K562 (cell line): Measurements from ENCODE around the gene STT3B.

ENCODE experiments used
- ATF4 ChIP-seq: fragments of 450-650 bp; formaldehyde crosslinking; IDR thresholded peaks from 2 replicates; pipeline ENCODE4 v1.4.0; 2022; ENCODE audit warnings: mild to moderate bottlenecking, moderate library complexity
- GATA2 ChIP-seq: sonication (generic); formaldehyde crosslinking; IDR thresholded peaks from 2 replicates; pipeline ENCODE4 v1.4.0; 2020; ENCODE audit warnings: mild to moderate bottlenecking, missing genetic modification reagents
- NRF1 ChIP-seq, 2 experiments: fragments of 450-650 bp; IDR thresholded peaks in 1 of 2; conservative IDR thresholded peaks in 1 of 2; 2 replicates each; pipeline ENCODE4 v1.6.1; 2014; ENCODE audit warnings: mild to moderate bottlenecking in 2 of 2
- ZNF133 ChIP-seq: fragments of 250-450 bp; sonication (Bioruptor Pico); IDR thresholded peaks from 2 replicates; pipeline ENCODE4 v1.4.0; 2020; ENCODE audit warnings: mild to moderate bottlenecking
- TF ChIP-seq, protein P1 (sequence below): sonication (generic); formaldehyde crosslinking; IDR thresholded peaks from 2 replicates; pipeline ENCODE4 v1.8.1; 2023; ENCODE audit warnings: mild to moderate bottlenecking, missing genetic modification reagents

GRCh38 chr3:31490502-31490901, 42.2 kb upstream of the STT3B start:
- TF ChIP-seq, protein P1, sequence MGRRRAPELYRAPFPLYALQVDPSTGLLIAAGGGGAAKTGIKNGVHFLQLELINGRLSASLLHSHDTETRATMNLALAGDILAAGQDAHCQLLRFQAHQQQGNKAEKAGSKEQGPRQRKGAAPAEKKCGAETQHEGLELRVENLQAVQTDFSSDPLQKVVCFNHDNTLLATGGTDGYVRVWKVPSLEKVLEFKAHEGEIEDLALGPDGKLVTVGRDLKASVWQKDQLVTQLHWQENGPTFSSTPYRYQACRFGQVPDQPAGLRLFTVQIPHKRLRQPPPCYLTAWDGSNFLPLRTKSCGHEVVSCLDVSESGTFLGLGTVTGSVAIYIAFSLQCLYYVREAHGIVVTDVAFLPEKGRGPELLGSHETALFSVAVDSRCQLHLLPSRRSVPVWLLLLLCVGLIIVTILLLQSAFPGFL (CRISPR knock-in tag): no peak
- TF ChIP-seq NRF1 (conservative IDR thresholded peaks at IDR 0.05 in 1 of 2, IDR thresholded peaks at IDR 0.05 in 1 of 2) (no peak), ATF4 (CRISPR knock-in tag) (no peak), GATA2 (CRISPR knock-in tag) (no peak), ZNF133 (CRISPR knock-in tag) (no peak)
